Fibroblast of skin of right biceps (primary cell): Measurements from ENCODE around the gene UGCG.
"Not testable (repeated sequence)": the region's sequence is repeated elsewhere in the genome, so short reads cannot be mapped to it uniquely, and the experiment has no call there.

Experiments
- DNase-seq: peaks from one replicate; pipeline ENCODE4 v3.0.0-alpha.2; 2013

UGCG gene

DNA sequence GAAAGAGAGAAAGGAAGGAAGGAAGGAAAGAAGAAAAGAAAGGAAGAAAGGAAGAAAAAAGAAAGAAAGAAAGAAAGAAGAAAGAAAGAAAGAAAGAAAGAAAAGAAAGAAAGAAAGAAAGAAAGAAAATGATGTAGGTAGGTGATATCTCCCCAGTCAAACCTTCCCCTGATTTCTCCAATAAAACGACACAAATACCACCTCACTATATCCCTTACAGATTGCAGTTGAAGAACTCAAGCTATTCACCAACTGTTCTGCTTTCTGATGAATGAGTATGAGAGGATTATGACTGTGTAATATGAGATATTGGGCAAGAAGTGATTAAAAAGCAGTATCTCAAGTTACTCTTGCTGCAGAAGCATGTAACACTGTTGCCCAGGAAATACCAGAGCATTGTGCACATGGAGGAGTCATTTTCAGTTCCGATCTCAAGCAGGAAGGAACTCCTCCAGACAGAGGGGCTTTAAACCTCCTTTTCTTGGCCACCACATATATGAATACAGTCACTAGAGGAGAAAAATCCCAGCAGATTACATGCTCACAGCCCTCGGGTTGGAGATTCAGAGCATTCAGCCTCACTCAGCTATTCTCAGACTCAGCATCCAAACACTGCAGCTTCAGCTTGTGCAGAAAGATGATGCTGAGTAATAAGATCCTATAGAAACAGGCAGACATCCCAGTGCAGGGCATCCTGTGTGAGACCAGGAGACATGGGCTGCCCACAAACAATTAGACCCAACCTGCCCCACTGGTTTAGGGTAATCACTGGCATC is 61.4 kb downstream of the UGCG start:
- DNase-seq = peak; percentile 99

DNA sequence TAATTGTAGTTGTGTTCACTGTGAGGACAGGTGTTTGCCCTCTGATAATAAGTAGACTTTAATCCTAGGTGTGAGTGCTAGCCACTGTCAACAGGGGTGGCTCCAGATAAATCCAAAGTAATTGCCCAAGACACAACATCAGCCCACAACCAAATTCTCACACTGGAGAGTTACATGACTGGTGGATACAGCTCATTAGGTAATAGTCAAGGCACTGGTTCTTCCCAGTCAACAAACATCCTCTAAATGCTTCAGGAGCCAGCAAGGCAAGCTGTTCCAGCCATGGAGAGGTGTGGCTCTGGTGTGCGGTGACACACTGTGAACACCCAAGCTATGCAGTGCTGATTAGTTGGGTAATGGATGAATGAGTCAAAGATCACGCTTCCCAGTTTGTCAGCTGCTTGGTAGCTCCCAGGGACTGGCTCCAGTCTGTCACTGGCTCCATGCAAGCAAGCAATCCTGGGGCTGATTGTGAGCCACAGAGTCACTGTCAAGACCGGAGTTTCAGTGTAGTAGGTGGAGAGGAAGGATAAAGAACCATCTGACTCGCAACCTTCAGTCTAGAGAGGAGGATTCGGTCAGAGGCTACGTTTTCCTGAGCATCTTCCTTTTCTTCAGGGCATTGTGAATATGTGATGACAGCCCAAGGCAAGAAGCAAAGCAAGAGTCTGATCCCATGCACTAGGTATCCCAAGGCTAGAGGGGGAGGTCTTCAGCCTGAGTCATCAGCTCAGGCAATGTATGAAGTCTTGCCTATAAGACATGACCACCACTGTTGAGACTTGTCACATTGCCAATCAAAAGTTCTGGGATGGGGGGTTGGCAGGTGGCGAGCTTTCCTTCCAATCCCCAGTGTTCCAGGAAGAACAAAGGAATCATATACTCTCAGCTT is 63.1 kb downstream of the UGCG start:
- peak; percentile 98 for DNase-seq

DNA sequence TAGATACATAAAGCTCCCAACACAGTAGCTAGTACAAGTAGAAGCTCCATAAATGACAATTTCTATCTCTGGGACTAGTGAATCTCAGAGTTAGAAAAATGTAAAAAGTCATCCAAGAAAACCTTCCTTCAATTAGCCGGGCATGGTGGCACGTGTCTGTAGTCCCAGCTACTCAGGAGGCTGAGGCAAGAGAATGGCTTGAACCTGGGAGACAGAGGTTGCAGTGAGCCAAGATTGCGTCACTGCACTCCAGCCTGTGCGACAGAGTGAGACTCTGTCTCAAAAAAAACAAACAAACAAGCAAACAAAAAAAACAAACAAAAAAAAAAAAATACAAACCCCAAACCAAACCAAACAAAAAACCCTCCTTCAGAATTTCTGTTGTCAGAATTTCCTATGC is 63.9 kb downstream of the UGCG start:
- not testable (repeated sequence) for DNase-seq

DNA sequence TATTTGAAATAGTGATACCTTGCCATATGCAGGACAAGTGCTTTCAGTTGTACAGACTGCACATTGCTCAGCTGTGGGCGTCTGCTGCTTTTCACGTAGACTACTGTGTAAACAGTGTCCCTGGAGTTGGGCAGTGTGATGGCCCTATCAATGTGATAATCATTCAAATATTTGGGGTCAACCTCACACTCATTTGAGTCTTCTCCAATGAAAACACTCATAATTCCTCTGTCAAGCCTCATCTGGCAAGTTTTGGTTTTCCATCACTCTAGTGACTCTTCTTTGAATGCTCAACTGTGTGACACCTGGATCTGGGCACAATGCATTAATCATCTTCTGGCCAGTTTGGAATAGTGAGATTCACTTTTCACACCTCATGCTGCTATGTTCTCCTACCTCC is 64.4 kb downstream of the UGCG start:
- DNase-seq = peak; percentile 72

DNA sequence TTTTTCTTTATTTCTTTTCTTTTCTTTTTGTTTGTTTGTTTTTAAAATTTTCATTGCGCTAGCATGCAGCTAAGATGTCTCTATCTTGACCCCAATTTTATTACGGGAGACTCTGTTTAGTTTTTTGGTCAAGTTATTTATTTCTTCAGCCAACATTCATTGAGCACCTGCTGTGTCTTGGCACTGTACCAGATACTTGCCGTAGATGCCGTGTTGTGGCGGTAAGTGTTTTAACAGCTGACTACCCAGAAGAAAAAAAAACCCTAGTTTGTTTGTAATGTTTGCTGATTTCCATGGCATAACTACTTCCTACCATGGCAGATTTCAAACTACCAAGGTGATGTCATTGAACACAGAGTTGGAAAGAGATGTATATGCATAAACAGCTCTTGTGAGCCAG is 65.0 kb downstream of the UGCG start:
- no peak for DNase-seq

DNA sequence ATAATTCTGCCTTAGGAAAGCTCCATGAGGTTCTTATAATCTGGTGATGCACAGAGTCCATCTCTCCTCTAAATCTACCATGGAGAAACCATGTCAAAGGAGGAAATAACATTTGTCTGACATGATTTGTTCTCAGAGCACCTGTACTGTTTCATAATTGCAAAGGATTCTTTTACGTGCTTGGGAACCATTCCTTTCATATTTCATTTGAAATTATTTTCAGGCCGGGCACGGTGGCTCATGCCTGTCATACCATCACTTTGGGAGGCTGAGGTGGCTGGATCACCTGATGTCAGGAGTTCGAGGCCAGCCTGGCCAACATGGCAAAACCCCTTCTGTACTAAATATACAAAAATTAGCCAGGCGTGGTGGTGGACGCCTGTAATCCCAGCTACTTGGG is 65.4 kb downstream of the UGCG start:
- DNase-seq = no peak

DNA sequence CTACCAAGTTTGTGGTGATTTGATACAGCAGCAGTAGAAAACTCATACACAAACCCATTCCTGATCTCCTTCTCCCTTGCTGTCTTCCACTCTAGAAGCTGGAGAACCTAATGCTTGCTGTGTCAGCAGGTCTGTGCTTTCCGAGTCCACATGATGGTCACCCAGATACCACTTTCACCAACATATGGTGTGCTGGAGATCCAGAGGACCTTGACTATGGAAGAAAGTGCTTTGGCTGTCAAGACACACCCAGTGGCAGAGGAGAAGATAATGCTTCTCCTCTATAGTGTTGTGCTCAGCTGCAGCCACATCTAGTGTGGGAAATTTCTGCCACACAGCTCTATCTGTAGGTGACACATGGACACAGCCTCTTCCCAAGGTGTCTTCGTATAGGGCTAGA is 67.4 kb downstream of the UGCG start:
- DNase-seq = no peak

DNA sequence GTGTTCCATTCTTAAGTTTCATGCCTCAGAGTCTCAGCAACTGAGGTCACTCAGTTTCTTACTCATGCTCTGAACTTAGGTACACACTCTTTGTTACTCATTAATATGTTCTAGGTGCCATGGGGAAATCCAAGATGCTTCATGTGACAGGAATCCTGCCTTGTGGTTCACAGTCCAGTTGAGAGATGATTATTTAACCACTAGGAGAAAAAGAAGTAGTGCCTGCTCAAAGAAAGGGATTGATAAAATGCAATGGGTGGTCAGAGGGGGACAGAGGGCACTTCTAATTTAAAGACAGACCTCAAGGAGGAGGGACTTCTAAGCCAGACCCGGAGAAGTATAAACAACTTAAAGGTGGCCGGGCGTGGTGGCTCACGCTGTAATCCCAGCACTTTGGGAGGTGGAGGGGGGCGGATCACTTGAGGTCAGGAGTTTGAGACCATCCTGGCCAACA is 69.0 kb downstream of the UGCG start:
- DNase-seq = peak; percentile 97

DNA sequence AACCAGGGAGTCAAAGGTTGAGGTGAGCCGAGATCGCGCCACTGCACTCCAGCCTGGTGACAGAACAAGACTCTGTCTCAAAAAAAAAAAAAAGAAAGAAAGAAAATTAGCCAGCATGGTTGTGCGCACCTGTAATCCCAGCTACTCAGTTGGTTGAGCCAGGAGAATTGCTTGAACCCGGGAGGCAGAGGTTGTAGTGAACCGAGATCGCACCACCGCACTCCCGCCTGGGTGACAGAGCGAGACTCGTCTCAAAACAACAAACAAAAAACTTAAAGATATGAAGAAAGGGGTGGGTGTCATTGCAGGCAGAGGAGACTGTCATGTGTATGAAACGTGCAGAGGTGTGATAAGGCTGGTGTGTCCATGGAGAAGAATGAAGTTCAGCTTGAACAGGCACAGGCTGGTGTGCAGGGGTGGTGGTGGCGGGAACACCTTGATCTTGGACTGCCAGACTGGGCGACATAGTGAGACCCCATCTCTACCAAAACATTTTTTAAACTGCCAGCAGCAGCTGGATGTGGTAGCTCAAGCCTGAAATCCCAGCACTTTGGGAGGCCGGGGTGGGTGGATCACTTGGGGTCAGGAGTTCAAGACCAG is 69.6 kb downstream of the UGCG start:
- DNase-seq = no peak

DNA sequence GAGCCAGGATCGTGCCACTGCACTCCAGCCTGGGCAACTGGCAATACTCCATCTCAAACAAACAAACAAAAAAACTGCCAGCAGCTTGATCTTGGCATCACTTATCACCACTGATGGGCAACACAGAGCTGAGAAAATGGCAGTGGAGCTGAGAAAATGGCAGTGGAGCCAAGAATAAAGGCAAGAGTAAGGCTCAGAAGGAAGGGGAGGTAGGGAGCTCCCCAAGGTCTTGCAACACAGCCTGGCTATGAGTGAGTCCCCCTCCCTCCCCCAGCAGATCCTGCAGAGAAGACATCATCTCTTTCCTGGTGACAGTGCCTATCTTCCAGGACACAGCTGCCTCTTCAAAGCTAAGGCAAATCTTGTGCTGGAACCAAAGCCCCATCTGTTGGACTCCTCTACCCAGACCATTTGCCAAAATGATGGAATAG is 70.3 kb downstream of the UGCG start:
- peak; percentile 66 for DNase-seq

DNA sequence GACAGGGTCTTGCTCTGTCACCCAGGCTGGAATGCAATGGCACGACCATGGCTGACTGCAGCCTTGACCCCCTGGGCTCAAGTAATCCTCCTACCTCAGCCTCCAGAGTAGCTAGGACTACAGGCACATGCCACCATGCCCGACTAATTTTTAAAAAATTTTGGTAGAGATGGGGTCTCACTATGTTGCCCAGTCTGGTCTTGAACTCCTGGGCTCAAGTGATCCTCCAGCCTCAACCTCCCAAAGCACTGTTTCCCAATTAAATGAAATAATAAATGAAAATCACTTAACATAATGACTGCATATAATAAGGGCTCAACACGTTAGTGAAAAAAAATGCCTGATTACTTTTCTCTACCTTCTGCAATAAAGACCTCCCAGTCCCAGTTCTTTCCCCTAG is 71.0 kb downstream of the UGCG start:
- no peak for DNase-seq

DNA sequence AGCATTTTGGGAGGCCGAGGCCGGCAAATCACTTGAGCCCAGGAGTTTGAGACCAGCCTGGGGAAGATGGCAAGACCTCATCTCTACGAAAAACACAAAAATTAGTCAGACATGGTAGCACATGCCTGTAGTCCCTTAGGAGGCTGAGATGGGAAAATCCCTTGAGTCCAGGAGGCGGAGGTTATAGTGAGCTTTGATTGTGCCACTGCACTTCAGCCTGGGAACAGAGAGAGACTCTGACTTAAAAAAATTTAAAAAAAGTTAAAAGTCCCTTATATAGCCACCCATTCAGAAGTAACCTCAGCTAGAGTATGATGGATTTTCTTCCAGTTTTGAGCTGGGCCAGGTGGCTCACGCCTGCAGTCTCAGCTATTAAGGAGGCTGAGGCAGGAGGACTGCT is 72.4 kb downstream of the UGCG start:
- DNase-seq = peak; percentile 57

DNA sequence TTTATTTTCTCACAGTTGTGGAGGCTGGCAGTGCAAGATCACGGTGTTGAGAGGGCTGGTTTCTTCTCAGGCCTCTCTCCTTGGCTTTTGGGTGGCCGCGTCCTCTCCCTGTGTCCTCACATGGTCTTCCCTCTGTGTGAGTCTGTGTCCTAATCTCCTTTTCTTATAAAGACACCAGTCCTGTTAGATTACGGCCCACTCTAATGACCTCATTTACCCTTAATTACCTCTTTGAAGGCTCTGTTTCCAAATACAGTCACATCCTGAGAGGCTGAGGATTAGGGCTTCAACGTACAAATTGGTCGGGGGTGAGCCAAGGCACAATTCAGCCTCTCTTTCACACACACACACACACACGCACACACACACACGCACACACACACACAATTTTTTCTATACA is 73.0 kb downstream of the UGCG start:
- DNase-seq = no peak

DNA sequence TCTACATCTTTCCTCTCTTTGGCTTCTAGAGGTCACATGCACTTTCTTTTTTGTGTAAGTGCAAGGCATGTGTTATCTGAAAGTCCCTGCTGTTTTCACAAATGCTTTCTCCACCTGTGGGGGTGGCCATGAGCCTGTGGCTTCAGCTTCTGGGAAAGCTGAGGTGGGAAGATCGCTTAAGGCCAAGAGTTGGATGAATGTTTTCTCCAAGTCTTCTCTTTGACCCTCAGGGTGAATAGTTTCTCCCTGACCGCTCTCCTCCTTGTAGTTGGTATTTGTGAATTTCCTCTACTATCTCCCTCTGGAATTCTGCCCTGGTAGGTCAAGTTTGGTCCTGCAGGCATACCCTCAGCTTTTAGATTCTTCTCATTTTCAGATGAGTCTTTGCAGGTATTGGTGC is 74.2 kb downstream of the UGCG start:
- no peak for DNase-seq

DNA sequence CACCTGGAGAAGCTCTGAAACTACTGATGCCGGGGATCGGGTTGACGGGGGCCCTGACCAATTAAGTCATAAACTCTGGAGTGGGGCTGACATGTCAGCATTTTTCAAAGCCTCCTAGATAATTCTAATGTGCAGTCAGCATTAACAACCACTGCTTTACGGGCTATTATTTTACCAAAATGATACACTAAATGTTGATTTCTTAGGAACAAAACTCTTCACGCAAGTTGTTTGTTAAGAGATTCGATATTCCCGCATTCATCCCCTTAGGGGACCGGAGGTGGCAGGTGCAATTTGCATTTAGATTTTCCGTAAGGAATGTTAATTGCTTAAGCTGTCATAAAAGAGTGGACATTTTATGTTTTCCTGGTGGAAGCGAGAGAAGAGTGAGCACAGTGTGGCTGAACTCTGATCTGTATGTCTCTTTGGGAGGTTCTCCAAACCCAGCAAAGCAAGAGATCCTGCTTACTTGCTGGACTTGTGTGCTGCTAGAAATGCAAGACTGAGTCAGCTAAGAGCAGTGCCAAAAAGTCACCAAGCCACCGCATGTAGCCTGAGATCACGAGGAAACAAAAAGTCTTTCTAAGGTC is 77.6 kb downstream of the UGCG start:
- DNase-seq = peak; percentile 45

DNA sequence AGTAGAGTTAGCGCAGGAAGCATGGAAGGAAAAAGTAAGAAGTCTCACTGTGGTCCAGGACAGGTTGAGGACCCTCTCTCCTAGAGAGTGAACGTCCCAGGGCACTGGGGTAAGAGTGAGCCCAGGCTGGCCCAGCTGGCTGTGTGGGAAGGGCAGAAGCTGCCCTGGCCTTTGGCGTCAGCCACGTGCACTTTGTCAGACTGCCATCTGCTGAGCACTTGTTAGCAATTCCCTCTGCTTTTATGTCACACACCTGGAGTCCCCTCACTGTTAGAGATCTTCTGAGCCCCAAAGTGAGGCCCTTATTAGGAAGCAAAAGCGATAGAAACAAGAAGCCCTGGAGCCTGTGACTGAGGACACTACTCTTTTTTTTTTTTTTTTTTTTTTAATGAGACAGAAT is 79.1 kb downstream of the UGCG start:
- no peak for DNase-seq

DNA sequence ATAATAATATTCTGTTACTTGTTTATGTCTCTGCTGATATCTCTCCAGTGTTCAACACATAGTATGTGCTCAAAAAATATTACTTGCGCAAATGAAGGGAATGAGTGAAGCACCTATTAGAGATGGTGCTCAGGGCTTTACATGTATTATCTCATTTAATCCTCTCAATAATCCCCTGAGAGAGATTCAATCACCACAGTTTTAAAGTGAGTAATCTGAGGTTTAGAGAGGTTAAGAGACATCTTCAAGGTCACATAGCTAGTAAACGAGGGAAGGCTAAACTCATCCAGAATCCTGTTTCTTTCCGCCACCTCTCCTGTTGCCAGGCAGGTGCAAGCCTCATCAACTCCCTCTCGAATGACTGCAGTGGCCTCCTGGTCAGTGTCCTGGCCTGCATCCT is 82.0 kb downstream of the UGCG start:
- no peak for DNase-seq

DNA sequence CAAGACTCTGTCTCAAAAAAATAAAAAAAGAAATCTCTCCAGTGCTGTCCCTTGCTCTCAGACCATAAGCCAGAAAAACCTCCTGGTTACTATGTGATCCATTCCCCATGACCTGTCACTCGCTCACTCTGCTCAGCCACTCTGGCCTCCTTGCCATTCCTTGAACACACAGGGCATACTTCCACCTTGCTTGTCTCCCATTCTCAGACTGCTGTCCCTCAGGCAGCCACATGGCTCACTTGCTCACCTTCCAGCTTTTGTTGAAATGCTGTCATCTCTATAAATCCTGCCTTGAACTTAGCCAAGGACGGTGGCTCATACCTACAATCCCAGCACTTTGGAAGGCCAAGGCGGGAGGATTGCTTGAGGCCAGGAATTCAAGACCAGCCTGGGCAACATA is 82.9 kb downstream of the UGCG start:
- DNase-seq = no peak

DNA sequence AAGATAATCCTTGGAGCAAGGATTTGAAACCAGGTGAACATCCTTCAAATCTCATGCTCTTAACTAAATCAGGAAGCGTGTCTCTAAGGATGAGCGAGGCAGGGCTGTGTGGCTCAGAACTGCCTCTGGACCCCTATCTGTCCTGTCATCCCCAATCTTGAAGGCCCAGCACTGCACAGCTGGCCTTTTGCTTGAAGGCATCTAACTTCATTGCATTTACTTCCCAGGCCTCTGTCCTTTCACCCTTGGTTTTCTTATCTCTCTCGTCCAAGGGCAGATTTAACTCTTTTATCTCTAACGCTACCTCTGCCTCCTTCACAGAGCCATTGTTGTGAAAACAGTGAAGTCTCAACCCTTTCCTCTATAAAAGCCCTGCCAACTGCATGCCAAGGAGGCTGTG is 83.8 kb downstream of the UGCG start:
- DNase-seq = no peak

DNA sequence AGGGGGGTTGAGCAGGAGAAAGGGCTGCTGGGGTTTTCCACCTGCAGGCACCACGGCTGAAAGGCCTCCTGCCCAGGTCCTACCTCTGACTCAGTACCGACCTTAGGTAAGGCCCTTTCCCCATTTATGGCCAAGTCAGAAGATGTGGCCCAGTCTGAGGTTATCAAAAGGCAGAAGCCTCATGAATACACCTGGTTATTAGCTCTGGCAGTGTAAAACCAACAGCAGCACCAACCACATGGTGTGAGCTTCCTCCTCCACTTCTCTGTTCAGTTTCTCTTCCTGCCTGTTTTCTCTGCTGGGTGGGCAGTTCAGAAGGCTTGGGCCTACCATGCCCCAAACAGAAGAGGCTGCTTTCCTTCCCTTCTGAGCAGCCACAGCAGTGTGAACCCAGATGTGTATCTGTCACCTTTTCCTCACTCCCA is 86.9 kb downstream of the UGCG start:
- no peak for DNase-seq

DNA sequence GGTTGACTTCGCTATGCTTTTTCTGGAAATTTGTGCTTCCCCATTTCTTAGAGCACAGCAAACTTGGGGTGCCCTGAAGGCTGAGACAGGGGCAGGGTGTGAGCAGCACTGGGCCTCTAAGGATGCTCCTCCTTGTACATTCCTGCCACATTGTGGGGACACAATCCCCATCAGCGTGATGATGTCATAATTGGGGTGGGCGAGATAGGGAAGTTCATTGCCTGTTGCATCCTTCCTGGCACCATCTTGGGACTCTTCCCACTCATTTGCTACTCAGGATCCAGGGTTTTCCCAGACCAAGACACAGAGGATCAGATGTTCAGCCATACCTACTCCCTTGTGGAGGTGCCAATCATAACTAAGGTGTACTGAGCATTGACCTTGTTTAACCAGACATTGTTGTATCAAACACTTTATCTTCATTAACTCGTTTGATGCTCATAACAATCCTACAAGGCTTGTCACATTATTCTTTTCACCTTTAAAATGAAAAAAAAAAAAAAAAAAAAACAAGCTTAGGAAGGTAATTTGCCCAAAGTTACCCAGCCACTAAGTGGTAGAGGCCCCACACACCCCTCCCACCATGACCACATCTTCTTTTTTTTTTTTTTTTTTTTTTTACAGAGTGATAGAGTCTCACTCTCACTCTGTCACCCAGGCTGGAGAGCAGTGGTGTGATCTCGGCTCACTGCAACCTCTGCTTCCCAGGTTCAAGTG is 87.6 kb downstream of the UGCG start:
- no peak for DNase-seq
